Colon (tissue), 2 donors: ENCODE measurements around the gene ISG15.
"Not testable (repeated sequence)": the region's sequence is repeated elsewhere in the genome, so short reads cannot be mapped to it uniquely, and the experiment has no call there.

Source experiments
- FAIRE-seq: peaks from 2 replicates; lab custom pipeline; 2012; peaks lifted over from hg19 to GRCh38; lab: Jason Lieb, UNC
- donor health status: control.
- donor health status: control.

Gene ISG15

GRCh38 chr1:995665-996633 is 17.3 kb upstream of the ISG15 start:
- FAIRE-seq, result no peak

GRCh38 chr1:996851-997712 is 16.2 kb upstream of the ISG15 start:
- FAIRE-seq, result no peak

GRCh38 chr1:997713-997992 is 15.6 kb upstream of the ISG15 start:
- FAIRE-seq, result no peak

- FAIRE-seq, result no peak
These were observed 15.1 kb upstream of the ISG15 start for GRCh38 chr1:997993-998744.

- FAIRE-seq, result no peak
These were observed 14.6 kb upstream of the ISG15 start for GRCh38 chr1:998745-998994.

- no peak for FAIRE-seq
These were observed 14.1 kb upstream of the ISG15 start for GRCh38 chr1:998995-999724.

GRCh38 chr1:999725-1000356 is 13.5 kb upstream of the ISG15 start, which contains the start of gene HES4:
Gene HES4 (minus strand): TSS chr1:1000097. CDS start chr1:999973, 124 bp downstream.
- no peak for FAIRE-seq

GRCh38 chr1:1000357-1001056 is 12.8 kb upstream of the ISG15 start:
- no peak for FAIRE-seq

GRCh38 chr1:1001057-1001783 is 12.1 kb upstream of the ISG15 start:
- FAIRE-seq, result no peak

- no peak for FAIRE-seq
These were observed 9.5 kb upstream of the ISG15 start for GRCh38 chr1:1003618-1004419.

GRCh38 chr1:1004420-1004779 is 8.9 kb upstream of the ISG15 start:
- no peak for FAIRE-seq

- FAIRE-seq, result no peak
These were observed 8.3 kb upstream of the ISG15 start for GRCh38 chr1:1004780-1005697.

- FAIRE-seq, result no peak
These were observed 7.5 kb upstream of the ISG15 start for GRCh38 chr1:1005774-1006304.

GRCh38 chr1:1006305-1007159 is 6.8 kb upstream of the ISG15 start:
- no peak for FAIRE-seq

- FAIRE-seq, result not testable (repeated sequence)
These were observed 3.2 kb upstream of the ISG15 start for GRCh38 chr1:1010131-1010530.

- no peak for FAIRE-seq
These were observed 1.8 kb upstream of the ISG15 start for GRCh38 chr1:1011396-1011949.

GRCh38 chr1:1012736-1013104 is 577 bp upstream of the ISG15 start:
- FAIRE-seq, result not testable (repeated sequence)
